NT2/D1 (cell line): Measurements from ENCODE around the gene ZBTB20.

Experiments used
- SUZ12 ChIP-seq: IDR thresholded peaks from 2 replicates; pipeline ENCODE4 v1.6.1; 2011; ENCODE audit not compliant: insufficient read length, insufficient read depth; ENCODE audit errors: extremely low read depth
- YY1 ChIP-seq: IDR thresholded peaks from 2 replicates; pipeline ENCODE4 v1.6.1; 2011; ENCODE audit not compliant: insufficient read length, insufficient read depth

DNA sequence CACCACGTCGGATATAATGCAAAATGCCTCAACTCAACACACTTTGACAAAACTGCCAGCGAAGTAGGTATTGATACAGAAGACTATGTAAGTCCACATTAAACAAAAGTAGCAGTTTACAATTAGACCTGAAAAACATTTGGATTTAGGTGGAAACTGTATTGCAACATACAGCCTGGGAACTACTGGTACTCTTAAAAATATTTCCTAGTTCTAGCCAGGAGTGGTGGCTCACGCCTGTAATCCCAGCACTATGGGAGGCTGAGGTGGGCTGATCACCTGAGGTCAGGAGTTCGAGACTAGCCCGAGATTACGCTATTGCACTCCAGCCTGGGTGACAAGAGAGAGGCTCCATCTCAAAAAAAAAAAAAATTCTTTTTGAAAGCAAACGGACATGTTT, 246.2 kb downstream of the ZBTB20 start:
- TF ChIP-seq YY1 (no peak), SUZ12 (no peak)
